ENCODE results near the gene RXRA.

GRCh38 chr9:134422301-134423090, 96.2 kb downstream of the RXRA start:
- no peak for TF ChIP-seq ZNF274 (IDR thresholded peaks at IDR 0.05; ENCODE audit: low read depth, low read length)
- no peak for TF ChIP-seq YY1 (IDR thresholded peaks at IDR 0.05; ENCODE audit: insufficient read depth, insufficient read length)
- TF ChIP-seq SUZ12 (IDR thresholded peaks at IDR 0.05; ENCODE audit: extremely low read depth, insufficient read depth, insufficient read length): no peak
